NCI-H2171 (cell line): Measurements from ENCODE around the gene OR7G1.

Experiments used
- DNase-seq: peaks from one replicate; lab custom pipeline; 2025; lab: John Stamatoyannopoulos, UW

The OR7G1 gene, protein sequence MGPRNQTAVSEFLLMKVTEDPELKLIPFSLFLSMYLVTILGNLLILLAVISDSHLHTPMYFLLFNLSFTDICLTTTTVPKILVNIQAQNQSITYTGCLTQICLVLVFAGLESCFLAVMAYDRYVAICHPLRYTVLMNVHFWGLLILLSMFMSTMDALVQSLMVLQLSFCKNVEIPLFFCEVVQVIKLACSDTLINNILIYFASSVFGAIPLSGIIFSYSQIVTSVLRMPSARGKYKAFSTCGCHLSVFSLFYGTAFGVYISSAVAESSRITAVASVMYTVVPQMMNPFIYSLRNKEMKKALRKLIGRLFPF

GRCh38 chr19:9115307-9115813 lies at the start of gene OR7G1:
Gene OR7G1 (minus strand): TSS chr19:9115763. CDS start chr19:9115763, 0 bp downstream.
- no peak for DNase-seq

DNA sequence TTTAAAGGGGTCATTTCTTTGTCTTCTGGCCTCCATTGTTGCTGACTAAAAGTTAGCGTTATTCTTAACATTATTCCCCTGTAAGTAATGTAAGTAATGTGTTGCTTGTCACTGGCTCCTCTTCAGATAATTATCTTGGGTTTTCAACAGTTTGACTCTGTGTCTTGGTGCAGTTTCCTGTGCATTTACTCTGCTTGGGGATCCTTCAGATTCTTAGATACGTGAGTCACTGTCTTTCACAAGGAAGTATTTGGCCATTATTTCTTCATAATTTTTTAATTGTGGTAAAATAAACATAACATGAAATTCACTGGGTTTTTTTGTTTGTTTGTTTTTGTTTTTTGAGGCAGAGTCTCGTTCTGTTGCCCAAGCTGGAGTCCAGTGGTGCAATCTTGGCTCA lies 49.7 kb upstream of the OR7G1 start:
- DNase-seq, result no peak

DNA sequence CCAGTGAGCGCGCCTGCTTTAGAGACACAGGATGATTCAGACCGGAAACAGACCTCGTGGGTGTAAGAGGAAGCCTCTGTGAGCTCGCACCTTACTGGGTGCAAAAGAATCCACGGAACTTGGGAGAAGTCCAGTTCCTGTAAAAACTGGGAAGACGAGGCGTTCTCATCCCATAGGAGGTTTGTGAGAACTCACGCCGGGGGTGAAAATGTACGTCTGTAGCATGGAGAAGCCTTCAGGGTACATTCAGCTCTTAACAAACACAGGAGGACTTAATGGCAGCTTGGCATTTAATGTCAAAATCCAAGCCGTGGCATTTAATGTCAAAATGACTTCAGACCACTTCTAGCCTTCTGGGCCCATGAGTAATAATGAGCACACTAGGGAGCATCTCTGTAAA lies 45.9 kb upstream of the OR7G1 start:
- DNase-seq, result no peak

DNA sequence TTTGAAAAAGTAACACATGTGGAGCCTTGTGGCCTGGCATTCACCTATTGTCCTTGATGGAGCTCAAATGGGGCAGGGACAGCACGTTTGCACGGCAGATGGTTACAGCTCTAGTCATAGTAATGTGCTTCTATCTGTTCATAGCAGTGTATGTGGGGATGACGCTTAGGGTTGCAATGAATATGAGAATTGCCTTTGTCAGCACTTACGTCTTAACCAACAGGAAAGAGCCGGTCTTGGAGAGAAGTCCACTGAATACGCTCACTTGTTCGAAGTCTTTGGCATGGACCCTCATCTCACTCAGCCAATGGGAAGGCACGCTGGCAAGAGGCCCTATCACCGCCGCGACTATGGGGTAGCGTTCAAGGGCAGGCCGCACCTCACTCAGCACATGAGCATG lies 44.3 kb upstream of the OR7G1 start:
- no peak for DNase-seq

DNA sequence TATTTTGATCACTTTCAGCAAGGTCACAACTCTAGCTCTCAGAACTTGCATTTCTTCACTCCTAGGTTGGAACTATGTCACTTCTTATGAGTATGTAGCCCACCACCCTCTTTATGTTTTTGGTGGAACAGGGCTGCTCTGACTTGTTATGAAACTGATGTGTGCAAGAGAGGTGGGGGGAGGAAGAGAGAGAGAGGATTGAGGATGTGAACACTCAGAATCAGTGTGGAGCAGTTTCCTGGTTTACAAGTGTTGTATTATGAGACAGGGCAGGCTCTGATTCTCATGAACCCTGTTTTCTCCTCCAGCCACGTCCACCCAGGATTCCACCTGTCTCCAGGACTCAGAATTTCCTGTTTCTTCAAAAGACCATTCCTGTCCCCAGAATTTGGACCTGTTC lies 40.7 kb upstream of the OR7G1 start:
- no peak for DNase-seq

DNA sequence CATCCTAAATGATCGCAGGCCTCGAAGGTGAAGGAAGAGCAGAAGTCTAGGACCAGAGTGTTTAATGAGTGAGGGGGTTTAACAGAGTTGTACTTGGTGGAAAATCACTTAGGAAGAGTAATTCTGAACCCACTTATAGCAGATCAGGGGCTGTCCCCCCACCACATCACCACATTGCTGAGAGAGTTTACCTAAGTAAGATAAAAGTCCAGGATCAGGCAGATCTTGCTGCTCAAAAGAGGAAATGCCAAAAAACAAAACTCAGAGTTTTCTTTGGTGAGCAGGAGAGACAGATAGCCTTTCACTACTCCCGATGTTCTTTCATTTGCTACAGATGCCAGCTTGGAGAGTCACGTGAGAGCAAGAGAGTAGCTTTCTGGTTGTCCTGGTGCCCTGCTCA lies 40.0 kb upstream of the OR7G1 start:
- no peak for DNase-seq

DNA sequence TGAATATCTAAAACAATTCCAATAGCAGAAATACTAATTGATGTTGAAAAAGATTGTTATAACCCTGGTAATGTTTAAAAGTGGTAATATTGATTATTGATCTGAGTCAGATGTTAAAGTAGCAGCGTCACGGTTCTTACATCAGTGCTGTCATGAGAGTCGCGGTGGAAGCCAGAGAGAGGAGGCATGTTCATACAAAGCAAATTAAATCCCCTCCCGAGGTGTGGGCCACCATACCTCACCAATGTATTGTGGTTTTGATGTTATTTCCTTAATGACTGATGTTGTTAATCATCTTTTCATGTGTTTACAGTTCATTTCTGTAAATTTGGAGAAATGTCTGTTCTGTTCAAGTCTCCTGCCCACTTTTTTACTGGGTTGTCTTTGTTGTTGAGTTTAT lies 35.8 kb upstream of the OR7G1 start:
- no peak for DNase-seq

DNA sequence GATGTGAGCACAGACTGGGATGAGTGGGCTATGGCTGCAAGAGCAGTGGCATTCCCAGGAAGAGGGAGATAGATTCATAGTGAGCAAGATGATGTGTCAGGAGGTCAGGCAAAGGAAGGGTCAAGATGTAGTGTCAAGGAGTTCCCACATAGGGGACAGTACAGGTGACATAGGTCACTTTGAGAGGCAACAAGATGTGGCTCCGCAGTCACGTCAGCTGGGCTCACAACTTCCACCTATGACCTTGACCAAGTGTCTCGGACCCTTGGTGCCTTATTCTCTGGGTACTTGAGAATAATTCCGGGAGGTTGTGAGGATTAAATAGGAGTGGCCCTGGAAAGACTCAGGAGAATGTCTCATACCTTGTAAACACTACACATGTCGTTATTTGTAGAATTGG lies 35.1 kb upstream of the OR7G1 start:
- DNase-seq, result no peak

DNA sequence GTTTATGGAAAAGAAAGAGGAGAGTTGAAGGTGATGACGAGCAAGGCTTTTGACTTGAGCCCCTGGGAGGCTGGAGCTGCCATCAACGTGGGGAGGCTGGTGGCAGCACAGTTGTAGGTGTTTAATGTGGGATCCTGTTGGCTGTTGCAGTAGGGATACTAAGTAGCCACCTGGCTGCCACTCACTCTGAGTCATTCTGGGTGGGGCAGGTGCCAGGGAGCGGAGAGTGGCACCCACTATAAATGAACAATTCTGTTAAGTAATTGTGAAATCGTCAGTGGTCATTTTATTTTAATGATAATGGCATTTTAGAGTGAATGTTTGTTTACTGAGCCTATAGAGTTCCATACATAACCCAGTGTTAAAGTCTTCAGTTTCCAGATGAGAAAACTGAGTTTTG lies 34.4 kb upstream of the OR7G1 start:
- DNase-seq, result no peak

- DNase-seq, result no peak
Observed at GRCh38 chr19:9148697-9149096, 33.1 kb upstream of the OR7G1 start.

GRCh38 chr19:9146882-9147281 lies 31.3 kb upstream of the OR7G1 start:
- no peak for DNase-seq

GRCh38 chr19:9144920-9145319 lies 29.4 kb upstream of the OR7G1 start:
- DNase-seq, result no peak

- DNase-seq, result peak; percentile 94
Observed at GRCh38 chr19:9140159-9140874, 24.8 kb upstream of the OR7G1 start, which contains the start of gene ZNF317. Gene ZNF317 (plus strand): TSS chr19:9140397. CDS start chr19:9156017, 15,620 bp downstream.

- DNase-seq, result no peak
Observed at GRCh38 chr19:9139609-9140158, 24.1 kb upstream of the OR7G1 start.

- DNase-seq, result no peak
Observed at GRCh38 chr19:9132422-9132821, 16.9 kb upstream of the OR7G1 start.

DNA sequence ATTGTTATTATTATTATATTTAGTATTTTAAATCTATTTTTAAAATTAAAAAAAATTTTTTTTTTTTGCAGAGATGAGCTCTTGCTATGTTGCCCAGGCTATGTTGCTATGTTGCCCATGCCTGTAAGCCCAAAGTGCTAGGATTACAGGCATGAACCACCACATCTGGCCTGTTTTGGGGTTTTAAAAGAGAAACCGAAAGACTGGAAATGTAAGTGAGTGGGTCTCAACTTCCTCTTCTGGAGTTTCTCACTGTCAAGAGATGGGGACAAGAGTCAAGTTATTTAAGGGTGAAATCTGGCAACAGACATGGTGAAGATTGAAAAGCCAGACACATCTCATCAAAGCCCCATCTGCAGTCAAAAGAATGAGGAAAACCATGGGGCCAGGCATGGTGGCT lies 15.4 kb upstream of the OR7G1 start:
- no peak for DNase-seq

DNA sequence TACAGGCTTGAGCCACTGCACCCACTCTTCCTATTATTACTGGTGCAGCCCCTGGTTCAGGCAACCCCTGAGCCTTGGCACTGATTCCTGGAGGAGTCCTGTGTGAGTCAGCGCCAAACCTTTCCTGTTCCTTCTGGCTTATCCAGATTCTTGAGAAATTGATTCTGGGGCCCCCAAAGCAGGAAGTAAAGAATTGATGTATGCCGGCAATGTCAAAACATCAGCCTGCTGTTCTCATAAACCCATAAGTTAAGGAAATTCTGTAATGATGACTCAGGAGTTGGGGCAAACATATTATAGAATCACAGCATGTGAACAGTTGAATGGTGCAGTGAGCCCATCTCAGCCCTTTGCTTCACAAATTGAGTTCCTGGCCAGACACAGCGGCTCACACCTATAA lies 12.6 kb upstream of the OR7G1 start:
- DNase-seq, result no peak

GRCh38 chr19:9126900-9127405 lies 11.4 kb upstream of the OR7G1 start, which contains the start of gene OR7G3:
Gene OR7G3 (minus strand): TSS chr19:9126950. CDS start chr19:9126950, 0 bp downstream.
- DNase-seq, result no peak

DNA sequence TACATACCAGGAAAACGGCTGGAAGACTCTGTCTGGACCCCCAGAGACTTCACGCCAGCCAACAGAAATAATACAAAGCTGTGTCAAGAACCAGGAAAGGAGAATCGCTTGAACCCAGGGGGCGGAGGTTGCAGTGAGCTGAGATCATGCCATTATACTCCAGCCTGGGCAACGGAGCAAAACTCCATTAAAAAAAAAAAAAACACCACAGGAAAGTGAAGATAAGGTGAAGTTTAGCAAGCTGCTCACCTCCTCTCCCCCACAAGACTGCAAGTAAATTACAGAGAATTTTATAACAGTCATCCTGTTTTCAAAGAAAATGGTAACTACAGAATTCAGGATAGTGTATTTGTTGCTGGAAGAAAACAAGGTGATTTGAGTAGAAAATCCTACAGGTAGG lies 984 bp upstream of the OR7G1 start:
- DNase-seq, result no peak

DNA sequence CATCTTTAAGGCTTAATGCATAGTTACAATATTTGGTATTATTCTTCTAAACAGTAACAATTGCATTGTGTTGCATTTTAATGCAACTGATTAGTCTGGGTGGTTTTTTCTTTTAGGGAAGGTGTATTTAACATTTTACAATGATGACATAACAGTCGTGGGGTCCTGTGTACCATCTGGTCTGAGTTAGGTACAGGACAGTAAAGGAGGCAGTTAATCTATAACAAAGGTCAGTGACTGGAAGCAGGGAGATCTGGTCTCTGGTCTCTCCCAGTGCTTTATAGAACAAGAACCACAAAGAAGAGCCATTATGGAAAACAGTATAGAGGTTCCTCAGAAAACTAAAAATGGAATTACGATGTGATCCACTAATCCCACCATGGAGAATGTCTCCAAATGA lies 5.6 kb downstream of the OR7G1 start:
- no peak for DNase-seq

DNA sequence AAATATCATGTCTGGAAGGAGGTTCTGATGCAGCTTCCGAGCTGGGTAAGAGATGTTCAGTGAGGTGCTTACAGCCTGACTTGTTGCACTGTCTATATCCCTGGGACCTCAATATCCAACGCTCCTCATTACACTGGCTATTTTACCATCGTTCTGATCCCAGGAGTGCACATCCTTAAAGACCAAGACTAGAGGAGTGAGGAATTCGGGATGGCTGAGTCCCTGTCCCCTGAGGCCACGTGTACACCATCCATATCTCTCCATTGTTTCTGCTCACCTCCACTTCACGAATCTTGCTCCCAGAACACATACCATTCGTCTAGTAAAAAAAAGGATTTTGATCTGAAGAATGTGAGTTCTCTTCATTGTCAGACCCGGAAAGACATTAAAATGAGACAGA lies 8.2 kb downstream of the OR7G1 start, which contains the start of gene OR7G2:
TSS of gene OR7G2 (minus strand) at position 101 of the 400 bp plus-strand sequence. CDS start 4,232 bp downstream, outside the sequence.
- DNase-seq, result no peak

DNA sequence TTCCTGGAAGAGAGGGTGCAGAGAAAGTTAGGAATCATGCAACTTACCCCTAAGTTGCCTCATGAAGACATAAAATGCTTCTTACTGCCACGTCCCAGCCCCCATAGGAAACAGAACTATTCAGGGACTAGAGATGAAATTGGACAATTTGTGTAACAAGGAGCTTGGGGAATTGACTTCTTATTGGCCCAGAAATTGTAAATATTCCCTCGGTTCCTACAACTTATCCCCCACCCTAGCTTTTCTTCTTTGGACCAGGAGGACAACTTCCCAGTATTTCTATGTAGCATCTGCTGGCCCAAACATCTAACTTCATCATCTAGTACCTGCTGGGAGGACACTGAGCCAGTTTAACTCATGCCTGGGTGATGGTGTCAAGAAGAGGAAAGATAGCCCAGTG lies 28.8 kb downstream of the OR7G1 start, which contains the start of gene OR1M1:
TSS of gene OR1M1 (plus strand) at position 301 of the 400 bp plus-strand sequence. CDS start 6,184 bp downstream, outside the sequence.
- DNase-seq, result no peak
